ENCODE data around the gene SDHD. TPM values are rescaled to one million over a fixed set of nuclear protein-coding genes. Genes with fewer than 3 reads are reported as not detected.
"Not testable (repeated sequence)": the region's sequence is repeated elsewhere in the genome, so short reads cannot be mapped to it uniquely, and the experiment has no call there.

The SDHD gene
- 142 TPM for polyA plus RNA-seq

- Mint-ChIP-seq H3K27me3 (no peaks in the 10 kb centered on the region), H3K27ac (peak within 1 kb of the TSS; percentile 75 to 99 (median 99)), H3K4me1 (peaks cover 19 to 42% (median 39%) of the 10 kb centered on the region in 3 donors), H3K36me3 (peaks cover 18% of the 10 kb centered on the region), H3K9me3 (peaks cover 0 to 1% (median 0%) of the 10 kb centered on the region in 3 donors), H3K4me3 (peak within 1 kb of the TSS; percentile 88 to 100 (median 100))
Observed at GRCh38 chr11:112086422-112087191, at the start of gene SDHD, which contains the start of gene TIMM8B. Gene SDHD, plus strand, starts transcription at chr11:112086873. Its CDS starts 35 bp downstream, at chr11:112086908. Gene TIMM8B, minus strand, starts transcription at chr11:112086756. Its CDS starts 33 bp downstream, at chr11:112086723.

GRCh38 chr11:112037527-112037926 lies 49.1 kb upstream of the SDHD start:
- Mint-ChIP-seq H3K36me3 (peaks cover 2% of the 10 kb centered on the region), H3K4me3 (no peak overlapping the region)

GRCh38 chr11:112042161-112042960 lies 44.3 kb upstream of the SDHD start:
- Mint-ChIP-seq H3K4me1 (peaks cover 0 to 3% (median 2%) of the 10 kb centered on the region in 3 donors), H3K36me3 (peaks cover 7% of the 10 kb centered on the region), H3K27me3 (no peaks in the 10 kb centered on the region), H3K4me3 (no peak overlapping the region), H3K9me3 (no peaks in the 10 kb centered on the region), H3K27ac (peak overlapping the region in 1 of 3 donors; percentile 7)

More at GRCh38 chr11:112037527-112037926, 49.1 kb upstream of the SDHD start:
- Mint-ChIP-seq H3K27me3 (no peaks in the 10 kb centered on the region), H3K27ac (no peak overlapping the region), H3K9me3 (no peaks in the 10 kb centered on the region), H3K4me1 (no peaks in the 10 kb centered on the region)

DNA sequence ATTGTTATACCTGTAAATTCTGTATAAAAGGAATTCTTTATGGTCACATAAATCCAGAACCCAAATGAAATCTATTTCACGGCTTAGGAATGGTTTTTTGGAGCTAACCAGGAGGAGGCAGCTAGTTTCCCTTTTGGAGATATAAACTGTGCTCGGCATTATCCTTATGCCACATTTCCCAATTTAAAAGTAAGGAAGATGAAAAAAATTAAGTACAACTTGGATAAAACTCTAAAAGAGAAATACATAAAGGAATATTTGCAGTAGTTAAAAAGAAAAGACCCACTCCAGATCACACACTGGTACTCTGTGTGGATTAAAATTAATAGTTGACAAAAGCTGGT lies 43.7 kb upstream of the SDHD start:
- Mint-ChIP-seq H3K4me1 (peaks cover 1 to 6% (median 4%) of the 10 kb centered on the region in 3 donors), H3K27ac (no peak overlapping the region), H3K9me3 (no peaks in the 10 kb centered on the region), H3K4me3 (no peak overlapping the region), H3K27me3 (no peaks in the 10 kb centered on the region), H3K36me3 (peaks cover 8% of the 10 kb centered on the region)

DNA sequence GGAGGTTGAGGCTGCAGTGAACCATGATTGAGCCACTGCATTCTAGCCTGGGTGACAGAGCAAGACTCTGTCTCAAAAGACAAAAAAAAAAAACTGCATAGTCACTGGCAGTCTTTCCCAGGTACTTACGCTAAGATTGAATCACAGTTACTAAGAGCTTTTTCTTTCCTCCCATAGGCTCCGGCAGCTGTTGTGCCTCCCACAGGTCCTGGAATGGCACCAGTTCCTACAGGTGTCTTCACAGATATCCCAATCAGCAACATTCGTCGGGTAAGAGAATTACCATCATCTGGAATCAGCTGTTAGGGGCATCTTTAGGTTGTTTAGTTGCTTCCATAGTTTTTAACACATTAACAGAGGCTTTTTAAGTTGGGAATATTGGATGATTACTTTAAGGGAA lies 41.7 kb upstream of the SDHD start:
- H3K27ac Mint-ChIP-seq: peak overlapping the region in 1 of 3 donors; percentile 39
- H3K4me3 Mint-ChIP-seq: no peak overlapping the region
- peaks cover 17 to 22% (median 19%) of the 10 kb centered on the region in 3 donors for H3K4me1 Mint-ChIP-seq
- peaks cover 9% of the 10 kb centered on the region for H3K36me3 Mint-ChIP-seq
- no peaks in the 10 kb centered on the region for H3K27me3 Mint-ChIP-seq
- no peaks in the 10 kb centered on the region for H3K9me3 Mint-ChIP-seq

GRCh38 chr11:112046647-112047046 lies 40.0 kb upstream of the SDHD start:
- not testable (repeated sequence) for H3K4me3 Mint-ChIP-seq, H3K27me3 Mint-ChIP-seq, H3K9me3 Mint-ChIP-seq
- Mint-ChIP-seq H3K27ac (peak overlapping the region in 2 of 3 donors; percentile 32 to 85), H3K36me3 (peaks cover 10% of the 10 kb centered on the region), H3K4me1 (peaks cover 29 to 38% (median 35%) of the 10 kb centered on the region in 3 donors)

DNA sequence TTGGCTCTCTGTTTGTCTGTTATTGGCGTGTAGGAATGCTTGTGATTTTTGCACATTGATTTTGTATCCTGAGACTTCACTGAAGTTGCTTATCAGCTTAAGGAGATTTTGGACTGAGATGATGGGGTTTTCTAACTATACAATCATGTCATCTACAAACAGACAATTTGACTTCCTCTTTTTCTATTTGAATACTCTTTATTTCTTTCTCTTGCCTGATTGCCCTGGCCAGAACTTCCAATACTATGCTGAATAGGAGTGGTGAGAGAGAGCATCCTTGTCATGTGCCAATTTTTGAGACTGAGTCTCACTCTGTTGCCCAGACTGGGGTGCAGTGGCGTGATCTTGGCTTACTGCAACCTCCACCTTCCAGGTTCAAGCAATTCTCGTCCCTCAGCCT lies 38.4 kb upstream of the SDHD start:
- not testable (repeated sequence) for H3K9me3 Mint-ChIP-seq, H3K27me3 Mint-ChIP-seq
- Mint-ChIP-seq H3K27ac (peak overlapping the region; percentile 59 to 93 (median 65)), H3K4me1 (peaks cover 35 to 46% (median 41%) of the 10 kb centered on the region in 3 donors), H3K4me3 (peak overlapping the region; percentile 6 to 81 (median 34)), H3K36me3 (peaks cover 10% of the 10 kb centered on the region)

GRCh38 chr11:112049777-112050176 lies 36.9 kb upstream of the SDHD start:
- no peak overlapping the region for H3K27ac Mint-ChIP-seq
- peaks cover 10% of the 10 kb centered on the region for H3K36me3 Mint-ChIP-seq
- H3K9me3 Mint-ChIP-seq: no peaks in the 10 kb centered on the region
- H3K4me3 Mint-ChIP-seq: peak overlapping the region in 2 of 4 donors; percentile 20 to 49
- no peaks in the 10 kb centered on the region for H3K27me3 Mint-ChIP-seq
- H3K4me1 Mint-ChIP-seq: peaks cover 35 to 46% (median 41%) of the 10 kb centered on the region in 3 donors

DNA sequence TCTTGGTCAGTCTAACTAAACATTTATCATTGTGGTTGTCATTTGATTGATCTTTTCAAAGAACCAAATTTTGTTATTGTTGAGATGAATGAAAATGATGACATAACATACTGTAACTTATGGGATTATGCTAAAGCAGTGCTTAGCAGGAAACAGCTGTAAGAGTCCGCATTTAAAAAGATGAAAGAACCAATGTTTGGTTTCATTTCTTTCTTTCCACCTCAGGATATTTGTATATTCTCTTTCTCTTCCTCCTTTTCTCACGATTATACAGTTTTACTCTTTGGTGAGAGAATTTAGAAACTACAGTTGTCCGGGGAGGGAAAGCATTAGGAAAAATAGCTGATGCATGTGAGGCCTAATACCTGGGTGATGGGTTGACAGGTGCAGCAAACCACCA lies 36.0 kb upstream of the SDHD start:
- Mint-ChIP-seq H3K27ac (peak overlapping the region; percentile 44 to 85 (median 71)), H3K9me3 (no peaks in the 10 kb centered on the region)

GRCh38 chr11:112051768-112052167 lies 34.9 kb upstream of the SDHD start:
- Mint-ChIP-seq H3K4me3 (peak overlapping the region in 3 of 4 donors; percentile 13 to 80 (median 21)), H3K27ac (peak overlapping the region in 2 of 3 donors; percentile 44 to 53), H3K36me3 (peaks cover 7% of the 10 kb centered on the region), H3K9me3 (no peaks in the 10 kb centered on the region), H3K4me1 (peaks cover 35 to 45% (median 41%) of the 10 kb centered on the region in 3 donors), H3K27me3 (no peaks in the 10 kb centered on the region)

More for the DNA sequence above, 36.0 kb upstream of the SDHD start:
- H3K36me3 Mint-ChIP-seq: peaks cover 10% of the 10 kb centered on the region
- H3K27me3 Mint-ChIP-seq: no peaks in the 10 kb centered on the region
- H3K4me1 Mint-ChIP-seq: peaks cover 35 to 46% (median 41%) of the 10 kb centered on the region in 3 donors
- peak overlapping the region in 3 of 4 donors; percentile 15 to 63 (median 31) for H3K4me3 Mint-ChIP-seq

GRCh38 chr11:112057170-112057569 lies 29.5 kb upstream of the SDHD start:
- H3K9me3 Mint-ChIP-seq: no peaks in the 10 kb centered on the region
- peak overlapping the region in 1 of 3 donors; percentile 7 for H3K27ac Mint-ChIP-seq
- no peaks in the 10 kb centered on the region for H3K27me3 Mint-ChIP-seq
- H3K4me1 Mint-ChIP-seq: peaks cover under 1 to 3% (median 1%) of the 10 kb centered on the region in 3 donors
- H3K4me3 Mint-ChIP-seq: no peak overlapping the region
- H3K36me3 Mint-ChIP-seq: no peaks in the 10 kb centered on the region

DNA sequence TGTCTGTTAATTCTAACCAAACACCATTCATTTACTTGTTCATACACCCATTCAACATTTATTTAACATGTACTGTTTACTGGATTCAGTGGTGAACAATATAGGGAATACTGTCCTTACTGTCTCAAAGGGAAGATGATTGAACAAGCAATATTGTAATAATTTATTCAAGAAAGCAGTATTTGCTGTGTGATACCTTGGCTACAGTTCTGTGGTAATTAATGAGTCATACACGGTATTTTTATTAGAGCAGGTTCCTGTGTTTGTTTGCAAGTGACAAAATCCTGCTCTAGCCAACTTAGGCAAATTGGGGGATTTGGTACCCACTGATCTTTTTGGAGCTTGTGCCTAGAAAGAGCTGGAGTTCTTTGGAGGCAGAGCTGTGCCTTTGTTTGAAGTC lies 28.6 kb upstream of the SDHD start:
- Mint-ChIP-seq H3K4me1 (no peaks in the 10 kb centered on the region), H3K36me3 (no peaks in the 10 kb centered on the region), H3K9me3 (no peaks in the 10 kb centered on the region), H3K27ac (peak overlapping the region in 1 of 3 donors; percentile 7), H3K27me3 (no peaks in the 10 kb centered on the region), H3K4me3 (no peak overlapping the region)

DNA sequence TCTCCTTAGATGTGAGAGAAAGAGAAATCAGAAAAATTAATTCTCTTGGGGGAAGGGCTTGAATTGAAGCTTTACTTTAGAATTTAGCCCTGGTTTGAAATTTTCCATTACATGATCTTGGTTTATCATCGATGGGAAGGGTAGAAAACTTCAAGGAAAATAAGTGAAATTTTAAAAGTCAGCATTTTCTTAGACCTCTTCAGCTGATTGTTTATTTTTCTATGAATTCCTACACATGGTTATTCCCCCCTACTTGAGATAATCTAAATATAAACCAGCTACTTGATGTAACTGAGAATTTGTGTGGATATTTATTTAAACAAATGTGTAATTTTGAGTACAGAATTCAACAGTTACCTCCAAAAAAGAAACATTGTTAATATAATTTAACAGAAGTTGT lies 23.8 kb upstream of the SDHD start:
- H3K36me3 Mint-ChIP-seq: peaks cover 4% of the 10 kb centered on the region
- H3K4me1 Mint-ChIP-seq: no peaks in the 10 kb centered on the region
- no peaks in the 10 kb centered on the region for H3K9me3 Mint-ChIP-seq
- no peaks in the 10 kb centered on the region for H3K27me3 Mint-ChIP-seq
- no peak overlapping the region for H3K4me3 Mint-ChIP-seq
- H3K27ac Mint-ChIP-seq: no peak overlapping the region

DNA sequence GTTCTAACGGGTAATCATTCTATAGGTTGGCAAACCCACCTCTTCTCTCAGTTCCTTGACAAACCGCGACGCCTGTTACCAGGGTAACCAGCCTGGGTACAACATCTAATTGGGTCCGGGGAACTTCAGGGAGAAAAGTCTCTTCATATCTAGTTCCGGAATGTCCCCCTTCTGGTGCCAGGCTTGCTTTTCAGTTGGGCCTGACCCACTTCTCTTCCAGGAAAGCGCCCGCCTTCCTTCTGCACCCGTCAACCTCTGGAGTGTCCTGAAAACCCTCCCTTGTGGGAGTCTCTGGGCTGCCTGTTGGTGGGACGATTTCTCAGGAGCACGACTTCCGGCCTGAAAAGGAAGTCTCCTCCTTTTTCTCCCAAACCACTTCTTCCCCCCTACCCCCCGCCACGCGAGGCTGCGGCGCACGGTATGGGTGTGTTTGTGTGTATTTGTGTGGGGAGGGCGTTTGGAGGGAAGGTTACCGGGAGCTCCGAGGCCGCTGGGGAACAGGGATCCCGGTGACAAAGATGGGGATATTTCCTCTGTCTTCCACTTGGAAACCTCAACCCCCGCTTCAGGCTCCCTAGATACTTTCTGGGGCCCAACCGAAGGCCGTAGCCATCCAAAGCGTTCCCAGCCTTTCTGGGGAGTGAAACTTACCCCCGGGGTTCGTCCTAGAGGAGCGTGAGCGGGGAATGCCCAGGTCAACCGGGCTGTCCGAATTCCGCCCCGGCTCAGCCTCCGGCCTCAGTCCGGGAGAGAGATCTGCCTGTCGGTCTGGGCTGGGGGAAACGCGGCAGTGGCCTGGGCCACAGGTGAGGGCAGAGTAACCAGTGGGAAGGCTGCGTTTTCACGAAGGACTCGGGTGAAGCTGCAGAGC lies 12.5 kb upstream of the SDHD start, which contains the start of the genes NKAPD1 and PIH1D2:
TSS of gene NKAPD1 (plus strand) at position 359 of the 871 bp plus-strand sequence. CDS start 1,276 bp downstream, outside the sequence.
TSS of gene PIH1D2 (minus strand) at position 77 of the 871 bp plus-strand sequence. CDS start 843 bp downstream, outside the sequence.
- H3K27me3 Mint-ChIP-seq: no peaks in the 10 kb centered on the region
- no peaks in the 10 kb centered on the region for H3K9me3 Mint-ChIP-seq
- peak within 1 kb of the TSS; percentile 84 to 98 (median 97) for H3K27ac Mint-ChIP-seq
- peaks cover 12 to 23% (median 22%) of the 10 kb centered on the region in 3 donors for H3K4me1 Mint-ChIP-seq
- H3K36me3 Mint-ChIP-seq: no peaks in the 10 kb centered on the region
- peak within 1 kb of the TSS; percentile 75 to 99 (median 98) for H3K4me3 Mint-ChIP-seq

Measured in IgD-negative memory B cell (primary cell).